SK-N-SH (cell line): ENCODE measurements around the gene SPIRE2. TPM values are rescaled to one million over a fixed set of nuclear protein-coding genes. Genes with fewer than 3 reads are reported as not detected.

Source experiments
- CTCF ChIA-PET: fragments of 300-600, 350-600 bp; formaldehyde crosslinking; extraction: SDS; loops from one replicate; lab custom pipeline; 2021; lab: Yijun Ruan, JAX
- POLR2A ChIA-PET: fragments of 350-600 bp; sonication (Branson Sonifier 250); formaldehyde crosslinking; extraction: SDS; loops from one replicate; lab custom pipeline; 2020; ENCODE audit warnings: antibody characterized with exemption, inconsistent platforms; lab: Yijun Ruan, JAX
- DNase-seq: peaks from one replicate; pipeline ENCODE4 v3.0.0; 2012
- H2AFZ ChIP-seq: fragments of 200-600 bp; sonication (generic); 2 replicates; pipeline ENCODE4 v1.8.1; 2016; ENCODE audit warnings: antibody characterized with exemption, mild to moderate bottlenecking, low read depth
- H3F3A ChIP-seq: fragments of 200-600 bp; sonication (generic); replicated peaks from 2 replicates; pipeline ENCODE3; 2016; ENCODE audit warnings: antibody characterized with exemption, mild to moderate bottlenecking; ENCODE audit not compliant: insufficient read depth
- H3K27ac ChIP-seq, 2 experiments: fragments of 200-500 bp in 1 of 2; fragments of 200-600 bp in 1 of 2; sonication (Bioruptor generic) in 1 of 2; sonication (generic), shearing (Covaris generic) in 1 of 2; 2 replicates each; pipeline versions ENCODE4 v1.5.1 to v1.6.1; 2014 to 2016; ENCODE audit warnings: low read depth in 2 of 2, inconsistent platforms in 1 of 2, low read length in 1 of 2, mild to moderate bottlenecking in 1 of 2, mixed read lengths in 1 of 2
- H3K27me3 ChIP-seq: fragments of 200-600 bp; sonication (generic), shearing (Covaris generic); 2 replicates; pipeline ENCODE4 v1.6.1; 2016; ENCODE audit warnings: mixed run types; ENCODE audit not compliant: insufficient read depth
- H3K36me3 ChIP-seq, 2 experiments: fragments of 200-500 bp in 1 of 2; fragments of 200-600 bp in 1 of 2; sonication (Bioruptor generic) in 1 of 2; sonication (generic) in 1 of 2; replicated peaks in 1 of 2; 2 replicates each; pipeline versions ENCODE3 to v1.5.1; 2014 to 2016; ENCODE audit warnings: low read length in 1 of 2, mild to moderate bottlenecking in 1 of 2; ENCODE audit not compliant: insufficient read depth in 2 of 2, control insufficient read depth in 1 of 2
- H3K4me1 ChIP-seq, 2 experiments: fragments of 200-500 bp in 1 of 2; fragments of 200-600 bp in 1 of 2; sonication (Bioruptor generic) in 1 of 2; sonication (generic), shearing (Covaris generic) in 1 of 2; 2 replicates each; pipeline versions ENCODE4 v1.5.1 to v1.6.1; 2014 to 2016; ENCODE audit warnings: low read depth in 1 of 2, low read length in 1 of 2, mixed run types in 1 of 2; ENCODE audit not compliant: insufficient read depth in 2 of 2, control insufficient read depth in 1 of 2
- H3K4me2 ChIP-seq: fragments of 200-600 bp; sonication (generic), shearing (Covaris generic); 2 replicates; pipeline ENCODE4 v1.6.1; 2017; ENCODE audit warnings: mixed run types
- H3K4me3 ChIP-seq, 2 experiments: fragments of 200-500 bp in 1 of 2; fragments of 200-600 bp in 1 of 2; sonication (Bioruptor generic) in 1 of 2; sonication (generic), shearing (Covaris generic) in 1 of 2; 2 replicates each; pipeline versions ENCODE4 v1.5.1 to v1.8.1; 2014 to 2016; ENCODE audit warnings: low read depth in 2 of 2, inconsistent platforms in 1 of 2, low read length in 1 of 2, mild to moderate bottlenecking in 1 of 2, mixed read lengths in 1 of 2, moderate library complexity in 1 of 2
- H3K79me2 ChIP-seq: fragments of 200-600 bp; sonication (generic); 2 replicates; pipeline ENCODE4 v1.8.1; 2017; ENCODE audit warnings: mild to moderate bottlenecking; ENCODE audit not compliant: insufficient read depth
- H3K9ac ChIP-seq: fragments of 200-600 bp; sonication (generic); 2 replicates; pipeline ENCODE4 v1.6.1; 2017; ENCODE audit warnings: mixed run types
- H3K9me2 ChIP-seq: fragments of 200-600 bp; sonication (generic); 2 replicates; pipeline ENCODE4 v1.6.1; 2017; ENCODE audit warnings: mixed run types
- H3K9me3 ChIP-seq: fragments of 200-600 bp; sonication (generic); 2 replicates; pipeline ENCODE4 v1.6.1; 2017; ENCODE audit warnings: mixed run types, mild to moderate bottlenecking, moderate library complexity
- H4K20me1 ChIP-seq: fragments of 200-600 bp; sonication (generic); 2 replicates; pipeline ENCODE4 v1.6.1; 2017; ENCODE audit warnings: mild to moderate bottlenecking, mixed run types; ENCODE audit not compliant: insufficient read depth
- CTCF ChIP-seq: fragments of 200-600 bp; sonication (generic); IDR thresholded peaks from 2 replicates; pipeline ENCODE4 v1.6.1; 2017; ENCODE audit warnings: antibody characterized with exemption, mild to moderate bottlenecking, moderate library complexity
- EP300 ChIP-seq, 2 experiments: IDR thresholded peaks; 2 replicates each; pipeline versions ENCODE4 v1.4.0 to v1.6.1; 2012; ENCODE audit warnings: borderline replicate concordance in 1 of 2, low read depth in 1 of 2, low read length in 1 of 2
- FOSL2 ChIP-seq: IDR thresholded peaks from 2 replicates; pipeline ENCODE4 v1.4.0; 2012; ENCODE audit warnings: low read depth, mild to moderate bottlenecking, moderate library complexity, borderline replicate concordance
- JUND ChIP-seq: IDR thresholded peaks from 2 replicates; pipeline ENCODE4 v1.4.0; 2012
- NRF1 ChIP-seq: IDR thresholded peaks from 2 replicates; pipeline ENCODE4 v1.6.1; 2012; ENCODE audit warnings: low read depth, mild to moderate bottlenecking, low read length
- SMC3 ChIP-seq: IDR thresholded peaks from 2 replicates; pipeline ENCODE4 v1.6.1; 2012; ENCODE audit warnings: low read depth, low read length, improper control_type of control experiment
- USF2 ChIP-seq: fragments of 150-350 bp; IDR thresholded peaks from 2 replicates; pipeline ENCODE4 v1.6.1; 2017; ENCODE audit warnings: antibody characterized with exemption, low read length, low read depth, borderline replicate concordance
- WGBS: methylation state at CpG from one replicate; pipeline ENCODE4 v1.1.6; 2017; ENCODE audit warnings: low lambda C conversion rate; 5-methylcytosine and 5-hydroxymethylcytosine counted together
- polyA plus RNA-seq, 3 experiments: library from polyadenylated mRNA; depleted of rRNA; stranded (reverse); fragments of >200 nt; gene quantifications; 2 replicates each; pipeline ENCODE4 v1.2.3, GENCODE V29; 2012
- TF ChIP-seq, protein P1 (sequence below): IDR thresholded peaks from 2 replicates; pipeline ENCODE4 v1.4.0; 2012; ENCODE audit warnings: low read depth, borderline replicate concordance
- TF ChIP-seq, protein P2 (sequence below): IDR thresholded peaks from 2 replicates; pipeline ENCODE4 v1.4.0; 2012; ENCODE audit warnings: low read depth, borderline replicate concordance
- TF ChIP-seq, protein P3 (sequence below): IDR thresholded peaks from 2 replicates; pipeline ENCODE4 v1.4.0; 2012; ENCODE audit warnings: low read depth
- TF ChIP-seq, protein P4 (sequence below): IDR thresholded peaks from 2 replicates; pipeline ENCODE4; 2012

The SPIRE2 gene
- polyA plus RNA-seq, 1 of the 3 experiments (the other 2 are of a cell fraction) = 15.3 TPM

DNA sequence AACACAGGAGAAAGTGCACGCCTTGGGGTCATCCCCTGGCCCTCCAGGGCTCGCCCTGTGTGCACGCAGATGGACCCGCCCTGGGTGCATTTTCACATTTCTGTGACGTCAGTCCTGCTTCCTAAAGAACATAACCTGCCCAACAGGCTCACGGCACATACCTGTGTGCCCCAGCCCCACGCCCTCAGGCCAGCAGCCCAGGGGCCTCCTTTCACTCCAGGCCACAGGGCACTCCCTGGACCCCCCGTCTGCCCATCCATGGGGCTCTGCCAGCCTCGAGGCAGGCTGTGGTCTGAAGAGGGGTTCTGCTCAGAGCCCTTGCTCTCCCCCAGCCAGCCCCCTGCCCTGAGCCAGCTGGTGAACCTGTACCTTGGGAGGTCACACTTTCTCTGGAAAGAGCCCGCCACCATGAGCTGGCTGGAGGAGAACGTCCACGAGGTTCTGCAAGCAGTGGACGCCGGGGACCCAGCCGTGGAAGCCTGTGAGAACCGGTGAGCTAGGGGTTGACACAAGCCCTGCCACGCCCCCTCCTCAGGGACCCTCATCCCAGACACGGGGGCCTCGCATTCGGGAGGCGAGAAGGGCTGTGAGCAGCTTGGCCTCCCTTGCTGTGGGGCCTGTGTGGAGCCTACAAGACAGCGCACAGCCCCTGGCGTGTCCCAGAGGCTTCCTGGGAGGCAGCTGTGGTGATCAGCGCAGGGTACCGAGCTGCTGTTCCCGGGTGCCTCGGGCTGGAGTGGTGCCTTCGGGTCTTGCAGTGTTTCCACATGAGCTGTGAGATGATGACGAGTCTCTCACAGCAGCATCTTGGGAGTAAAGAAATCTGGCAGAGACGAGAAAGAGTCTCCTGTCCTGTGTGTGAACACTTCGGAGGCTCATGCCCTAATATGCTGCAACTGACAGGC, 76.6 kb downstream of the SPIRE2 start:
- Histone ChIP-seq H3K4me1 (no peaks in the 10 kb centered on the region; a peak in 1 of 4 replicates), H3K9ac (no peak overlapping the region), H2AFZ (no peak overlapping the region), H3K4me3 (no peak overlapping the region), H3K9me3 (no peaks in the 10 kb centered on the region)
- POLR2A ChIA-PET = no interaction called here
- CTCF ChIA-PET = interaction anchor here (0.9 kb wide), 1 partner anchor 10 kb away, joined by 3 read pairs; no protein-coding TSS in a partner anchor
- TF ChIP-seq FOSL2 (no peak), JUND (no peak), EP300 (IDR thresholded peaks at IDR 0.05; ENCODE audit: borderline replicate concordance in 1 of 2, low read depth in 1 of 2, low read length in 1 of 2) (no peak), CTCF (no peak), USF2 (no peak), SMC3 (no peak), NRF1 (no peak)
- TF ChIP-seq, protein P1, sequence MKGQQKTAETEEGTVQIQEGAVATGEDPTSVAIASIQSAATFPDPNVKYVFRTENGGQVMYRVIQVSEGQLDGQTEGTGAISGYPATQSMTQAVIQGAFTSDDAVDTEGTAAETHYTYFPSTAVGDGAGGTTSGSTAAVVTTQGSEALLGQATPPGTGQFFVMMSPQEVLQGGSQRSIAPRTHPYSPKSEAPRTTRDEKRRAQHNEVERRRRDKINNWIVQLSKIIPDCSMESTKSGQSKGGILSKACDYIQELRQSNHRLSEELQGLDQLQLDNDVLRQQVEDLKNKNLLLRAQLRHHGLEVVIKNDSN = no peak
- TF ChIP-seq, protein P2, sequence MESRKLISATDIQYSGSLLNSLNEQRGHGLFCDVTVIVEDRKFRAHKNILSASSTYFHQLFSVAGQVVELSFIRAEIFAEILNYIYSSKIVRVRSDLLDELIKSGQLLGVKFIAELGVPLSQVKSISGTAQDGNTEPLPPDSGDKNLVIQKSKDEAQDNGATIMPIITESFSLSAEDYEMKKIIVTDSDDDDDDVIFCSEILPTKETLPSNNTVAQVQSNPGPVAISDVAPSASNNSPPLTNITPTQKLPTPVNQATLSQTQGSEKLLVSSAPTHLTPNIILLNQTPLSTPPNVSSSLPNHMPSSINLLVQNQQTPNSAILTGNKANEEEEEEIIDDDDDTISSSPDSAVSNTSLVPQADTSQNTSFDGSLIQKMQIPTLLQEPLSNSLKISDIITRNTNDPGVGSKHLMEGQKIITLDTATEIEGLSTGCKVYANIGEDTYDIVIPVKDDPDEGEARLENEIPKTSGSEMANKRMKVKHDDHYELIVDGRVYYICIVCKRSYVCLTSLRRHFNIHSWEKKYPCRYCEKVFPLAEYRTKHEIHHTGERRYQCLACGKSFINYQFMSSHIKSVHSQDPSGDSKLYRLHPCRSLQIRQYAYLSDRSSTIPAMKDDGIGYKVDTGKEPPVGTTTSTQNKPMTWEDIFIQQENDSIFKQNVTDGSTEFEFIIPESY = no peak
- TF ChIP-seq, protein P3, sequence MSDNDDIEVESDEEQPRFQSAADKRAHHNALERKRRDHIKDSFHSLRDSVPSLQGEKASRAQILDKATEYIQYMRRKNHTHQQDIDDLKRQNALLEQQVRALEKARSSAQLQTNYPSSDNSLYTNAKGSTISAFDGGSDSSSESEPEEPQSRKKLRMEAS = no peak
- TF ChIP-seq, protein P4, sequence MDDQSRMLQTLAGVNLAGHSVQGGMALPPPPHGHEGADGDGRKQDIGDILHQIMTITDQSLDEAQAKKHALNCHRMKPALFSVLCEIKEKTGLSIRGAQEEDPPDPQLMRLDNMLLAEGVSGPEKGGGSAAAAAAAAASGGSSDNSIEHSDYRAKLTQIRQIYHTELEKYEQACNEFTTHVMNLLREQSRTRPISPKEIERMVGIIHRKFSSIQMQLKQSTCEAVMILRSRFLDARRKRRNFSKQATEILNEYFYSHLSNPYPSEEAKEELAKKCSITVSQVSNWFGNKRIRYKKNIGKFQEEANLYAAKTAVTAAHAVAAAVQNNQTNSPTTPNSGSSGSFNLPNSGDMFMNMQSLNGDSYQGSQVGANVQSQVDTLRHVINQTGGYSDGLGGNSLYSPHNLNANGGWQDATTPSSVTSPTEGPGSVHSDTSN = no peak
- TF ChIP-seq, all 33 proteins: peak for 0
- H3K27ac ChIP-seq = no peak overlapping the region
- H3F3A ChIP-seq = peaks cover 8% of the 10 kb centered on the region
- H3K27me3 ChIP-seq = no peaks in the 10 kb centered on the region
- no peaks in the 10 kb centered on the region for H4K20me1 ChIP-seq
- peaks cover 14 to 53% of the 10 kb centered on the region in 2 experiments for H3K36me3 ChIP-seq
- WGBS = 97% methylated on average over 8 of the region's 31 CpGs
- no peak for DNase-seq
- H3K9me2 ChIP-seq = no peaks in the 10 kb centered on the region
- no peak overlapping the region for H3K4me2 ChIP-seq
- H3K79me2 ChIP-seq = no peaks in the 10 kb centered on the region
